Purkinje cell (primary cell): Measurements from ENCODE around the gene DUS3L. TPM values are rescaled to one million over a fixed set of nuclear protein-coding genes. Genes with fewer than 3 reads are reported as not detected.

Experiments used
- polyA plus RNA-seq: library from polyadenylated mRNA; unstranded; fragments of >200 nt; fragmentation: Nextera tagmentation; gene quantifications from 2 replicates; pipeline ENCODE4 v1.2.1, GENCODE V29; 2014

The DUS3L gene, protein sequence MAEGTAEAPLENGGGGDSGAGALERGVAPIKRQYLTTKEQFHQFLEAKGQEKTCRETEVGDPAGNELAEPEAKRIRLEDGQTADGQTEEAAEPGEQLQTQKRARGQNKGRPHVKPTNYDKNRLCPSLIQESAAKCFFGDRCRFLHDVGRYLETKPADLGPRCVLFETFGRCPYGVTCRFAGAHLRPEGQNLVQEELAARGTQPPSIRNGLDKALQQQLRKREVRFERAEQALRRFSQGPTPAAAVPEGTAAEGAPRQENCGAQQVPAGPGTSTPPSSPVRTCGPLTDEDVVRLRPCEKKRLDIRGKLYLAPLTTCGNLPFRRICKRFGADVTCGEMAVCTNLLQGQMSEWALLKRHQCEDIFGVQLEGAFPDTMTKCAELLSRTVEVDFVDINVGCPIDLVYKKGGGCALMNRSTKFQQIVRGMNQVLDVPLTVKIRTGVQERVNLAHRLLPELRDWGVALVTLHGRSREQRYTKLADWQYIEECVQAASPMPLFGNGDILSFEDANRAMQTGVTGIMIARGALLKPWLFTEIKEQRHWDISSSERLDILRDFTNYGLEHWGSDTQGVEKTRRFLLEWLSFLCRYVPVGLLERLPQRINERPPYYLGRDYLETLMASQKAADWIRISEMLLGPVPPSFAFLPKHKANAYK
- 1.2 and 2.3 TPM in 2 replicates for polyA plus RNA-seq

DNA sequence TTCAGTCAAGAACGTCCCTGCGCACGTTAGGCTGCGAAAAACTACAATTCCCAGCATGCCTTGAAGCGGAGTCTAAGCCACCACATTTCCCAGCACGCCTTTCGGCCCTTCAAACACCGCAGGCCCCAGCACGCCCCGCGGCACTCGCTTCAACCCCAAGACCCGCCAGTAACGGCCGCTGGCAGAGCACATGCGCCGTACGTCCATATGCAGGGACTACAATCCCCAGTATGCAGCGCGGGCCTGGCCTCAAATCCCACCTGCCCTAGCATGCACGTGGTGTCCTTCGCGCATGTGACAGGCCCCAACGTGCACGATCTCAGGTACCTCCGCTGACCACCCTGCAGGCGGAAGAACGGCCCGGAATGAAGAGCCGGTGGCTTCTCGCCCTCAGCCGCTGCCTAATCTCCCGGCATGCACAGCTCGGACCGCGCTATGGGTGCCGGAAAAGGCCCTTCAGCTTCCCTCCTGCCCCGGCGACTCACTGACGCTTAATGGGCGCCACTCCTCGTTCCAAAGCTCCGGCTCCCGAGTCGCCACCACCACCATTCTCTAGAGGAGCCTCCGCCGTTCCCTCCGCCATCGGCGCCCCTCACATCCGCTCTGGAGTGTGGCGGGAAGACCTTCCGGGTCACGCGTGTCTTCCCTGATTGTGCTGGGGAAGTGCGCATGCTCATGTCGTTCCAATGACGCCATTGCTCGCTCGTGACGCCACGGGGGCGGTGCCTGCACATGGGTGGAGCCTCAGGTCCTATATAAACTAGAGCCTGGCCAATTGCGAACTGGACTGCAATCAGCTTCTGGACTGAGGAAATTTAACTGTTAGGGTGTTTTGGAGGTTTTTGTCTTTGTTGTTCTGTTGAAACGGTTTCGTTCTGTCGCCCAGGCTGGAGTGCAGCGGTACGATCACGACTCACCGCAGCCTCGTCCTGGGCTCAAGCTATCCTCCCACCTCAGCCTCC, at the start of gene DUS3L:
TSS of gene DUS3L (minus strand) at position 605 of the 962 bp plus-strand sequence. CDS start at position 583, 22 bp downstream.

DNA sequence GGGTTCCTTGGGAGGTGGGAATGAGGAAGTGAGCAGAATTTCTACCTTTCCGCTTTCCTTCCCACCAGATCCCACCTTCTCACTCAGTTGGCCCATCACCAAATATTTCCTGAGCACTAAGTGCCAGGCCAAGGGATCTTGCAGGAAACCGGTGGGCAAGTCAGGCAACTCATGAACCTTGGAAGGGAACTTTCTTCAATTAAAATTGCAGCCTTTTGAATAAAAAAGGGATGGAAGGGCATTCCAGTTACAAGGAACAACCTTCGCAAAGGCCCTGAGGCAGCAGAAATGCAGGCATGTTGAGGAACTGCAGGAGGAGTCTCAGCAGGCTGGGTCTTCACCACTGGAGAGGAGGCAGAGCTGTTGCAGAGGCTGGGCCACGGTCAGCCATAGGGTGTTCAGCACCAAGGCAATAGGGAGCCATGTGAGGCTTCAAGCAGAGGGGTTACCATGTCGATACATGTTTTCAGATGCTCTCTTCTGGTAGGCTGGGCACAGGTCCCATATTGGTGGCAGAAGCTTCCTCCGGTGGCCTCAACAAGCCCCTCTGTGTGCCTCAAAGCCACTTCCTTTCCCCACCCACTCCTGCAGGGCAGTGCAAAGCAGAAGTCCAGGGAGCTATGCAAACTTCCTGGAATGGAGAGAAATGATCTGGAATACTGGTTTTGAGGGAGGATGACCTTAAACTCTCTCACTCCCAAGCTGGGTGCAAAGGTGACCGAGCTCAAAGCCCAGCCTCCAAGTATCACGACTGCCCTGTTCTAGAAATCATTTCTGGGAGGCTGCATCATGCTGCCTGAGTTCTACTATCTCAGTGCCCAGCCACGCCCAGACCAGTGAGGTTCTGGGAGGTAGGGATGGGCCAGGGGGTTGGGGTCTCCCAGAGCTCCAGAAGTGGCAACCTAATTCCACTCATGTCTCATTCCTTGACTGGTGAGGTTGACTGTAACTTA, 48.4 kb upstream of the DUS3L start, which contains the start of gene FUT6:
TSS of gene FUT6 (minus strand) at position 638 of the 953 bp plus-strand sequence. CDS start 7,135 bp downstream, outside the sequence.

DNA sequence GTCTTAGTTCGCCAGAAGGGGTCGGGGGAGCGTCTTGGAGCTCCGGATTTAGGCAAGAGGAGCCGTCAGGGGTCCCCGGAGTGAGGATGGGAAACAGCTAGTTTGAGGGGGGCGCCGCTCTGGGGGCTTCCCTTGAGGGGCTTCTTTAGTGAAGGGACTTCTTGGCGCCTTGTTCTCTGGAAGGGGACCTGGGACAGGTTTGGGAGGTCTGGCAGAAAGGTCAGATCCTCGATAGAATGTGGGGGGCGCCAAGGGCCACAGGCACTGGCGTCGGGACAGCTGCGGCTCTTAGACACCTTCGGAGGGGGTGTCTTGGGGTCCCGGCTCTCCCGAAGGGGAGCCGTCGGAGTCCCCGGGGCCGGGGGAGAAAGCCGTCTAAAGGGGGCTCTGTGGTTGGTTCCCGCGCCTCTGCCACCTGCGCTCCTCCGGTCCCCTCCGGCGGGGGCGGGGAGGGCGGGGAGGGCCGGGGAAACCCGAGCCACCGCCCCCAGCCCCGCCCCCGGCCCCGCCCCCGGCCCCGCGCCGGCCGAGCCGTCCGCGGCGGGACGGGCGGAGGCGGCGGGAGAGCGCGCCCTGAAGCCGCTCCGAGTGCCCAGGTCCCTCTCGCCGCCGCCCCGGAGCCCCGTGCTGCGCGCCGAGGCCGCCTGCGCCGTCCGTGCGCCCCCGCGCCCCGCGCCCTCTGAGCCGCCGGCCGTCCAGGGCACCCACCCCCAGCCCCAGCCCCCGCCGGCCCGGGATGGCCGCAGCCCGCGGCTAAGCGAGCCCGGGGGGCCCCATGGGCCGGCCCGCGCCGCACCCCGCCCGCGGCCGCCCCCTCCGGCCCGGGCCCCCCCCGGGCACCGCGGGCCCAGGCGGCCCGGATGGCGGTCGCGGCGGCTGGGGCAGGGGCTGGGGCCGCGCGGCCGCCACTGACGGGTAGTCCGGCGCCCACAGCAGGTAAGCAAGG, 13.8 kb upstream of the DUS3L start, which contains the start of gene NRTN:
TSS of gene NRTN (plus strand) at position 552 of the 946 bp plus-strand sequence. CDS start 19,099 bp downstream, outside the sequence.

DNA sequence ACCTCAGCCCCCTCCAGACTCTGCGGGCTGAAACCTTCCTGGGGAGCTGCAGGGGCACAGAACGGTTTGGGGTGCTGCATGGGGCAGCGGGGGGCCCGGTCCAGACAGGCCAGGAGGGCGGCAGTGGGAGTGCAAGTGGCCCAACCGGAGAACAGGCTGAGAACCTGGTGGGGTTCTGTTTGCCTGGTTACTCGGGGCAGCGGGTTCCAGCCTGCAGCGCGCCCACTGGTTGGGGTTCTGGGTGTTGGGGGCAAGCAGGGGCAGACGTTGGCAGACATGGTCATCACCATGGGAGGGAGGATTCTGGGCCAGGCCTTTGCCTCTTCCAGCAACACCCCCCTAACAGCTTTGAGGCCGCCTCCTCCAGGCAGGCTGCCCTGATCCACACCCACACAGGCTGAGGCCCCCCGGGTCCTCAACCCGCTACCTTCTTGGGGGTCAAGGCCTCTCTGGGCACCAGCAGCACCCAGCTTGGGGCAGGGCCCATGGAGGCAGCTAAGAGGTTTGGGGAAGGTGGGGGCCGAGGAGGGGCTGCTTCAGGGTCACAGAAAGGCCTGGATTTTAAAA, 6.3 kb downstream of the DUS3L start, which contains the start of gene PRR22:
TSS of gene PRR22 (minus strand) at position 166 of the 567 bp plus-strand sequence. CDS start at position 80, 86 bp downstream.

Other genes starting within 250 kb of the DUS3L start
- gene TINCR, start 223.2 kb downstream of the DUS3L start, polyA plus RNA-seq: 1.4 TPM in 1 of 2 replicates, not detected in the other
- 7.2 and 10.8 TPM in 2 replicates for gene SAFB2, start 168.4 kb downstream of the DUS3L start, polyA plus RNA-seq
- 6.2 and 13.3 TPM in 2 replicates for gene SAFB, start 168.1 kb downstream of the DUS3L start, polyA plus RNA-seq
- 52.4 and 55.3 TPM in 2 replicates for gene MICOS13, start 110.6 kb downstream of the DUS3L start, polyA plus RNA-seq
- gene HSD11B1L, start 110.1 kb downstream of the DUS3L start, polyA plus RNA-seq: 3.2 and 10.9 TPM in 2 replicates
- 662 and 689 TPM in 2 replicates for gene RPL36, start 100.9 kb downstream of the DUS3L start, polyA plus RNA-seq
- 3.7 and 4.3 TPM in 2 replicates for gene LONP1, start 71.0 kb downstream of the DUS3L start, polyA plus RNA-seq
- gene CATSPERD, start 70.5 kb downstream of the DUS3L start, polyA plus RNA-seq: not detected in 2 replicates
- gene PRR22, start 6.4 kb downstream of the DUS3L start, polyA plus RNA-seq: not detected in 2 replicates
- gene NRTN, start 13.9 kb upstream of the DUS3L start, polyA plus RNA-seq: not detected in 2 replicates
- gene FUT6, start 48.5 kb upstream of the DUS3L start, polyA plus RNA-seq: not detected in 2 replicates
- not detected in 2 replicates for gene FUT3, start 60.3 kb upstream of the DUS3L start, polyA plus RNA-seq
- not detected in 2 replicates for gene FUT5, start 79.4 kb upstream of the DUS3L start, polyA plus RNA-seq
- 425 and 432 TPM in 2 replicates for gene NDUFA11, start 112.6 kb upstream of the DUS3L start, polyA plus RNA-seq
- gene VMAC, start 113.7 kb upstream of the DUS3L start, polyA plus RNA-seq: not detected in 2 replicates
- gene CAPS, start 123.1 kb upstream of the DUS3L start, polyA plus RNA-seq: 0.13 TPM in 1 of 2 replicates, not detected in the other
- gene RANBP3, start 187.0 kb upstream of the DUS3L start, polyA plus RNA-seq: 5.1 and 5.3 TPM in 2 replicates